GM15510 (cell line): ENCODE measurements around the gene RBM44.

Source experiments
- POLR2A ChIP-seq: IDR thresholded peaks from 3 replicates; pipeline ENCODE4 v1.6.1; 2011; ENCODE audit warnings: borderline replicate concordance; ENCODE audit not compliant: insufficient read length; ENCODE audit errors: extremely low read depth

RBM44 gene

GRCh38 chr2:237772513-237772912, 26.1 kb upstream of the RBM44 start:
- TF ChIP-seq POLR2A, result no peak

- TF ChIP-seq POLR2A, result no peak
Measured at GRCh38 chr2:237773826-237774225, 24.8 kb upstream of the RBM44 start.

DNA sequence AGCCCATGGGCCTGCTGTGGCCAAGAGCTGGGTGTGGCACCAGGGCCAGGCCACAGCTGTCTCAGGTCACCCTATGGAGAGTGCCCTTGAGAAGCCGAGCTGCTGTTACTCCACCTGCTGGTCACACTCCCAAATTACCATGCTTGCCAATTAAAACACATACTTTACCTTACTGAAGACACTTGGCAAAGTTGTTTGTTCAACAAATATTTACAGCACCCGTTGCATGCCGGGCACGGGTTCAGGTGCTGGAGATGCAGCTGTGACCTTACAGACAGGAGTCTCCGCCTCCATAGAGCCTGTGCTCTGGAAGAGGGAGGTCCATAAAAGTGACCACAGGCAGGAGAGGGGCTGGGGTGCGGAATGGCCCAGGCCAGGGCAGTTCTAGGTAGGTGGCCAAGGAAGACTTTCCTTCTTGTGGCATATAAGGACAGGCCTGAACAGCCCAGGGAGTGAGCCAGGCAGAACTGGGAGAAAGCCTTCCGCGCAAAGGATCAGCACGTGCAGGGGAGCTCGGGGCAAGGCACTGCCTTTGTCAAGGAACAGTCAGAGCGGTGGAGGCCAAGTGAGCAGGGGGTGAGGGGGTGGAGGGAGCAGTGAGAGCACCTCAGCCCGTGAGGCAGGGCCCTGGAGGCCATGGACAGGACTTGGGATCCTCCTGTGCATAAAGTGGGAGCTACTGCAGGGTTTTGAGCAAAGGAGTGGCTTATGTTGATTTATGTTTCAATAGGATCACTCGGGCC, 23.6 kb upstream of the RBM44 start:
- TF ChIP-seq POLR2A, result no peak

GRCh38 chr2:237779521-237779920, 19.1 kb upstream of the RBM44 start:
- TF ChIP-seq POLR2A, result no peak

DNA sequence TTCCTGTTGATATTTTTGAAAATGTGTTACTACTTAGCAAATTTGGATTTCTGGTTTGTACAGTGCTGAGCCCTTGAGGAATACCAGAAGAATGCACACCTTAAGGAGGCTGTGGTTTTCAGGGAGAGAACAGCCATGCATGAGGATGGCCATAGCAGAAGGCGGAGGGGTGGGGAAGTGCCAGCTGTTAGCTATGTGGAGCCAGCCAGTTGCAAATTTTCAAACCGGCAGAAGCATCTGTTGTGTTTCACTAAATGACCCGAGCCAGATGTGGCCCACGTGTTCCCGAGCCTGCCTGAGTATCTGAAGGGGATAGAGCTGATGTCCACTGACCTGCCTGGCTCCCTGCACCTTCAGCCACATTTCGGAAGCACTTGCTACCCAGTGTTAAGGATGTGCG, 16.4 kb upstream of the RBM44 start:
- TF ChIP-seq POLR2A, result no peak

GRCh38 chr2:237786936-237787335, 11.6 kb upstream of the RBM44 start:
- TF ChIP-seq POLR2A, result no peak

DNA sequence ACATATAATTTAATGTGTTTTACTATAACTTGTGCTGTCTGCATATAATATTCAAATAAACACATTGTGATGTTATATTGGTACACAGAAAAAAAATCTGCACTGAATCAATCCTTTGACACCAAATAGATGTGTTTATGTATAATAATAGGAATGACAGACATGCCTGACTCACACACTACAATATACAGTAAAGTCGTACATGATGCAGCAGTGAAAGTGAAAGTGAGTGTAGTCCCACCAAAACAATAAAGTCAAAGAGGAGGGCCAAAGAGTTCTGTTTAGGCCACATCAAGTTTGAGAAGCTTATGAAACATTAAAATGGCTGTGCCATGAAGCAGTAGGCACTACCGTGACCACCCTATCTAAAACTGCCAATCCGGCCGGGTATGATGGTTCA, 8.2 kb upstream of the RBM44 start:
- no peak for TF ChIP-seq POLR2A

- TF ChIP-seq POLR2A, result no peak
Measured at GRCh38 chr2:237791977-237792727, 6.4 kb upstream of the RBM44 start.

DNA sequence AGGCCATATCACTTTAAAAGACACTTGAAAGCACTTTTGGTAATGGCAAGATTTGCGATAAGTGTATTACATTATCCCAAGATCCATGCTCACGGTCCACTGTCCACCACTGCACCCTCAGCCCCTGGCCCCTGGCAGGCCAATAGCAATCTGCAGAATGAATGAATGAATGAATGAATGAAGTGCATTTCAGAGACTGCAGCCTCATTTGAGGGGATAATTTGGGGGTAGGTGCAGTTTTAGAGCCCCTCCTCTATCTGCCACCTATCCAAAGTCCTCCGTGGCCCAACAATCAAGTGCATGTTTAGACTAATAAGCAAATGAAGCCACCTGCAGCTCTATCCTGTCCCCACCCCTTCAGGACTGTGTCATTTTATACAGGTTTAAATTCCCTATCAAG, 1.3 kb upstream of the RBM44 start:
- no peak for TF ChIP-seq POLR2A

DNA sequence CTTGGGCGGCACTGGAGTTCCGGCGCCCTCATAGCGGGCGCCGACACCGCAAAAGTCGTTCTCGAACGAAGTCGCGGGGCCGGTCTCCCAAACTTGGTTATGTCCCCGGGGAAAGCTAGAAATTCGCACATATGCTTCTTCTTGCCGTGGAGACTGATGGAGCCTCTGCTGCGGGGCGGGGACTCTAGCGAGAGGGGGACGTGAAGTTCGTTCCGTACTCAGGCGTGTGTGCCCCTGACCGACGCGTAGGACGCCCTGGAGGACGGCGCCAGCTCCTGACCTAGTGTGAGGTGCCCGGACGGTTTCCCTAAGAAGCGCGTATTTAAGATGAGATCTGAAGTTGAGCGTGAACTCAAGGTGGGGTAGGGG, 465 bp downstream of the RBM44 start:
- TF ChIP-seq POLR2A, result no peak

DNA sequence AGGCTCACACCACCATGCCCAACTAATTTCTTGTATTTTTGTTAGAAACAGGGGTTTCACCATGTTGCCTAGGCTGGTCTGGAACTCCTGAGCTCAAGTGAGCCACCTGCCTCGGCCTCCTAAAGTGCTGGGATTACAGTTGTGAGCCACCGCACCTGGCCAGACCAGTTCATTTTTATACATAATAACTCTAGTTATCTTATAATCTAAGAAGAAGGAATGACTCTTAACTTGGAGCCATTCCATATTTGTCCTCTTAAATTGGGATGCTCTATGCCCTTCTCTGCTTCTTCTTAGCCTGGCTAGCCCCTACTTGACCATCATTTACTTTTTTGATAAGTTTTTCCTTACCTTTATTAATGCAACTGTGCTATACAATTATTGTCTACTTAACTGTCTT, 2.9 kb downstream of the RBM44 start:
- TF ChIP-seq POLR2A, result no peak

DNA sequence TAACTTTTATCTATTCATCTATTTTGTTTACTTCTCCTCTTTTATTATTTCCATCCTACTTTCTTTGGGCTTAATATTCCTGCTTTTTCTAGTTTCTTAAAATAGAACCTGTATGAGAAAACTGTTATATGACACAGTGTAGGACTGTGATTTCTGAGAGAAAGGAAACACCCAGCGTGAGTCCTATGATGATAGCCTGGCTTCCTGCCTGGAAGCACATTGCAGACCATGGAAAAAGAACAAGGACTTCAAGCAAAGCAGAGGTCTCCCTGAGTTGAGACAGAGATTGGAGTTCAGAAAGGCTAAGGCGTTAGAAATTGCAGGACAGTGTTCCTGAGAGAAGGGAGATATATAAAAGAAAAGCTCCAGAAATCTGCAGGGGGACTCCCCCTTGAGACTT, 7.8 kb downstream of the RBM44 start:
- TF ChIP-seq POLR2A, result no peak

DNA sequence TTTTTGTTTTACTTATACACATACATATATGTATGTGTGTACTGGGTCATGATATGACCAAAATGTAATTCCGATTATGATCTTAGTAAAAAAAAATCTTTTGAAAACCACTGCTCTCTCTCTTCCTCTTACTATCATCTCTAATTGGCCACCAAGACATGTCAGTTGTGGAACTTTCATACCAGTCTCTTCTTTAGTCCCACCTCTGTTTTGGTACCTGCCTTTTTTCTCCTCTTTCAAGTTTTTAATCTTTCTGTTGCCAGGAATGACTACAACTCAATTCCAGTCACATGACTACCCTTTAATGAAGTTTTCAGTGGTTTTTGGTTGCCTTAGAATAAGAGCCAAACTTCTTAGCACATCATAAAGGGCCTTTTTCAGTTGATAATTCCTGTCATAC, 17.1 kb downstream of the RBM44 start:
- TF ChIP-seq POLR2A, result no peak

- no peak for TF ChIP-seq POLR2A
Measured at GRCh38 chr2:237816531-237816930, 18.0 kb downstream of the RBM44 start.

- no peak for TF ChIP-seq POLR2A
Measured at GRCh38 chr2:237818066-237818473, 19.5 kb downstream of the RBM44 start.

GRCh38 chr2:237819231-237819630, 20.7 kb downstream of the RBM44 start:
- TF ChIP-seq POLR2A, result no peak
